Aorta (tissue), 5 donors: ENCODE data around the gene HOXD4. TPM values are rescaled to one million over a fixed set of nuclear protein-coding genes. Genes with fewer than 3 reads are reported as not detected.

Experiments used
- ATAC-seq: fragments of 200-7000 bp; cut with Tn5 transposase; one replicate; pipeline ENCODE4 v1.9.1; 2022; ENCODE audit warnings: moderate library complexity; ENCODE audit not compliant: low FRiP score
- DNase-seq, 2 donors: peaks; one replicate each; pipeline ENCODE4 v3.0.0-alpha.2; 2020
- H3K27ac ChIP-seq, 2 donors: one replicate each; pipeline ENCODE4 v1.5.1; 2013; ENCODE audit warnings: low read length in 2 of 2, mild to moderate bottlenecking in 2 of 2, moderate library complexity in 2 of 2, control low read depth in 1 of 2, inconsistent platforms in 1 of 2, low read depth in 1 of 2
- H3K27me3 ChIP-seq, 2 donors: one replicate each; pipeline ENCODE4 v1.6.1; 2013; ENCODE audit warnings: control low read depth in 1 of 2, low read length in 1 of 2, mild to moderate bottlenecking in 1 of 2, moderate library complexity in 1 of 2; ENCODE audit not compliant: insufficient read depth in 2 of 2, control insufficient read depth in 1 of 2
- H3K36me3 ChIP-seq, 2 donors: one replicate each; pipeline ENCODE4 v1.6.1; 2013; ENCODE audit warnings: control low read depth in 1 of 2, low read length in 1 of 2, mild to moderate bottlenecking in 1 of 2; ENCODE audit not compliant: insufficient read depth in 2 of 2, control insufficient read depth in 1 of 2
- H3K4me1 ChIP-seq, 2 donors: one replicate each; pipeline ENCODE4 v1.6.1; 2013; ENCODE audit warnings: low read length in 2 of 2, control low read depth in 1 of 2, mild to moderate bottlenecking in 1 of 2, moderate library complexity in 1 of 2; ENCODE audit not compliant: insufficient read depth in 2 of 2, control insufficient read depth in 1 of 2
- H3K4me3 ChIP-seq, 2 donors: one replicate each; pipeline ENCODE4 v1.5.1; 2013; ENCODE audit warnings: low read length in 2 of 2, control low read depth in 1 of 2, mild to moderate bottlenecking in 1 of 2
- H3K9me3 ChIP-seq: one replicate; pipeline ENCODE4 v1.6.1; 2013; ENCODE audit warnings: mild to moderate bottlenecking, low read length; ENCODE audit not compliant: control insufficient read depth
- WGBS, 2 donors: extraction: QIAGEN DNeasy Blood & Tissue Kit; methylation state at CpG; one replicate each; pipeline ENCODE4 v1.1.7; 2013; 5-methylcytosine and 5-hydroxymethylcytosine counted together
- intact Hi-C, 2 donors: fragments of 100-400 bp; cut with DNase I; formaldehyde crosslinking; loops; one replicate each; pipeline versions ENCODE4 v1.14.2 to v1.15.0; 2022
- polyA plus RNA-seq, 2 donors: library from polyadenylated mRNA; stranded (reverse); fragments of 200-250 nt; gene quantifications; one replicate each; pipeline ENCODE4 v1.2.3, GENCODE V29; 2013
- total RNA-seq, 2 donors: library from RNA; stranded (reverse); fragmentation: NEBNext Ultra II Directional; extraction: Animal tissue kit (Norgen Biotek cat#: 25700); gene quantifications; one replicate each; pipeline ENCODE4 v1.2.1, GENCODE V29; 2021
- donor health status: healthy with polysubstance abuse.
- donor health status: Bipolar disorder and iron deficiency.
- donor health status: DM: no; HTN: no; CAD: no.
- donor health status: DM: no; HTN: no; CAD: no.
- donor health status: DM: yes; HTN: yes; CAD: no.

The HOXD4 gene
- total and polyA plus RNA-seq, 4 donors: 7.7 to 9.8 (median 7.7) TPM; not detected in 1

- no peaks in the 10 kb centered on the region for H3K9me3 ChIP-seq
- 98% methylated on average over 2 of the region's 2 CpGs for WGBS, 2 donors
- no peaks in the 10 kb centered on the region for H3K27me3 ChIP-seq
- no peaks in the 10 kb centered on the region for H3K4me1 ChIP-seq
- intact Hi-C loops: no loop called here
- DNase-seq: no peak
- no peak overlapping the region for H3K4me3 ChIP-seq
- H3K27ac ChIP-seq: no peak overlapping the region
- no peaks in the 10 kb centered on the region for H3K36me3 ChIP-seq
- no peak for ATAC-seq
These were observed 34.7 kb downstream of the HOXD4 start for GRCh38 chr2:176186024-176186423.

GRCh38 chr2:176187200-176187898 lies 36.0 kb downstream of the HOXD4 start:
- Histone ChIP-seq H3K36me3 (no peaks in the 10 kb centered on the region), H3K4me3 (peak overlapping the region in 1 of 2 donors; percentile 48), H3K4me1 (no peaks in the 10 kb centered on the region), H3K27me3 (no peaks in the 10 kb centered on the region), H3K9me3 (no peaks in the 10 kb centered on the region), H3K27ac (no peak overlapping the region)
- peak in 1 of 2 donors; percentile 76 for DNase-seq
- intact Hi-C loops: no loop called here
- WGBS, 2 donors: 18 to 21% methylated on average over 13 of the region's 13 CpGs
- peak; percentile 39 for ATAC-seq

GRCh38 chr2:176187899-176188773 lies 36.8 kb downstream of the HOXD4 start, which contains the start of gene HOXD1:
Gene HOXD1 (plus strand): TSS chr2:176188668. CDS start chr2:176188802, 134 bp downstream.
- intact Hi-C loops: no loop called here
- peak; percentile 89 for ATAC-seq
- peak; percentile 50 to 82 for DNase-seq
- H3K4me3 ChIP-seq: peak within 1 kb of the TSS; percentile 45 to 48
- H3K27ac ChIP-seq: no peak within 1 kb of the TSS
- H3K27me3 ChIP-seq: no peaks in the 10 kb centered on the region
- H3K4me1 ChIP-seq: no peaks in the 10 kb centered on the region
- no peaks in the 10 kb centered on the region for H3K9me3 ChIP-seq
- WGBS, 2 donors: 0 to 1% methylated on average over 62 to 68 of the region's 68 CpGs
- no peaks in the 10 kb centered on the region for H3K36me3 ChIP-seq

- DNase-seq (peak in 1 of 2 donors; percentile 78), ATAC-seq (peak; percentile 48)
- Histone ChIP-seq H3K36me3 (no peaks in the 10 kb centered on the region), H3K9me3 (no peaks in the 10 kb centered on the region), H3K4me3 (peak overlapping the region; percentile 45 to 48), H3K4me1 (no peaks in the 10 kb centered on the region), H3K27ac (no peak overlapping the region), H3K27me3 (no peaks in the 10 kb centered on the region)
- 1% methylated on average over 90 to 98 of the region's 98 CpGs for WGBS, 2 donors
- intact Hi-C loops: no loop called here
These were observed 37.7 kb downstream of the HOXD4 start for GRCh38 chr2:176188774-176189680.

GRCh38 chr2:176189681-176190641 lies 38.6 kb downstream of the HOXD4 start:
- Histone ChIP-seq H3K27me3 (no peaks in the 10 kb centered on the region), H3K9me3 (no peaks in the 10 kb centered on the region), H3K4me3 (peak overlapping the region; percentile 23 to 28), H3K27ac (no peak overlapping the region), H3K36me3 (no peaks in the 10 kb centered on the region), H3K4me1 (no peaks in the 10 kb centered on the region)
- intact Hi-C loops: no loop called here
- ATAC-seq: no peak
- no peak for DNase-seq
- 12 to 14% methylated on average over 28 of the region's 28 CpGs for WGBS, 2 donors

- H3K9me3 ChIP-seq: no peaks in the 10 kb centered on the region
- H3K4me3 ChIP-seq: no peak overlapping the region
- ATAC-seq (no peak), DNase-seq (no peak)
- no peaks in the 10 kb centered on the region for H3K36me3 ChIP-seq
- H3K27me3 ChIP-seq: no peaks in the 10 kb centered on the region
- intact Hi-C loops: no loop called here
- no peaks in the 10 kb centered on the region for H3K4me1 ChIP-seq
- no peak overlapping the region for H3K27ac ChIP-seq
- WGBS, 2 donors: 45 to 48% methylated on average over 1 of the region's 1 CpG
These were observed 41.0 kb downstream of the HOXD4 start for GRCh38 chr2:176192351-176192750.

GRCh38 chr2:176193048-176193447 lies 41.7 kb downstream of the HOXD4 start:
- Histone ChIP-seq H3K4me1 (no peaks in the 10 kb centered on the region), H3K36me3 (no peaks in the 10 kb centered on the region), H3K27ac (no peak overlapping the region), H3K27me3 (no peaks in the 10 kb centered on the region), H3K9me3 (no peaks in the 10 kb centered on the region), H3K4me3 (no peak overlapping the region)
- intact Hi-C loops: no loop called here
- ATAC-seq: no peak
- no peak for DNase-seq
- 22 to 37% methylated on average over 1 of the region's 1 CpG for WGBS, 2 donors
